Measurements from ENCODE around the gene COPB1. TPM values are rescaled to one million over a fixed set of nuclear protein-coding genes. Genes with fewer than 3 reads are reported as not detected.

Gene COPB1
- total and polyA plus RNA-seq, 9 of the 15 experiments (the other 6 are each of a cell fraction or from before 2014, with no cell fraction given), result 64.7 to 188 (median 91.6) TPM

DNA sequence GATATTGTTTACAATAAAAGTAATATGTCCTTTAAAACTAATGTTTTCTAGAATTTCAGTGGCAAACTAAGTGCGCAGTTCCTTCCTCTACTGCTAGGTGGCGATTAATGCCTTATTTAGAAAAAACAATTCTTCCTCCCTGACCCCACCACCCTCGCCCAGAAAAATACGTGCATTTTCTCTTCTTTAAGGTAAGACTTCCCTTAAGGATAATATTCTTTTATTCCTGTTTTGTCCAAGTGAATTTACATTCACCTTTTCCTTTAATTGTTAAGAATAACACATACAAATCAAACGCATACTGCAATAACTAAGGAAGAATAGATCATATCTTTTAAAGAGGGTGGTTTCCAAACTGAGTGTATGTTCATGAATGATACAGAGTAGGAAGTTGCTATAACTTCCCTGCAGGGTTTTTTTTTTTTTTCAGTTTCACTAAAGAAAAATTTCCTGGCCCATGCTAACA lies 37.6 kb upstream of the COPB1 start (continued):
- no peak for TF ChIP-seq ZBTB1 (CRISPR knock-in tag; IDR thresholded peaks at IDR 0.05; ENCODE audit: borderline replicate concordance, low read depth)
- TF ChIP-seq CHD2 (IDR thresholded peaks at IDR 0.05; ENCODE audit: low read depth, low read length), result no peak
- TF ChIP-seq, protein P1, sequence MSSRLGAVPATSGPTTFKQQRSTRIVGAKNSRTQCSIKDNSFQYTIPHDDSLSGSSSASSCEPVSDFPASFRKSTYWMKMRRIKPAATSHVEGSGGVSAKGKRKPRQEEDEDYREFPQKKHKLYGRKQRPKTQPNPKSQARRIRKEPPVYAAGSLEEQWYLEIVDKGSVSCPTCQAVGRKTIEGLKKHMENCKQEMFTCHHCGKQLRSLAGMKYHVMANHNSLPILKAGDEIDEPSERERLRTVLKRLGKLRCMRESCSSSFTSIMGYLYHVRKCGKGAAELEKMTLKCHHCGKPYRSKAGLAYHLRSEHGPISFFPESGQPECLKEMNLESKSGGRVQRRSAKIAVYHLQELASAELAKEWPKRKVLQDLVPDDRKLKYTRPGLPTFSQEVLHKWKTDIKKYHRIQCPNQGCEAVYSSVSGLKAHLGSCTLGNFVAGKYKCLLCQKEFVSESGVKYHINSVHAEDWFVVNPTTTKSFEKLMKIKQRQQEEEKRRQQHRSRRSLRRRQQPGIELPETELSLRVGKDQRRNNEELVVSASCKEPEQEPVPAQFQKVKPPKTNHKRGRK (tag; IDR thresholded peaks at IDR 0.05), result no peak
- no peak for TF ChIP-seq ZNF140 (CRISPR knock-in tag; IDR thresholded peaks at IDR 0.05)
- TF ChIP-seq, protein P2, sequence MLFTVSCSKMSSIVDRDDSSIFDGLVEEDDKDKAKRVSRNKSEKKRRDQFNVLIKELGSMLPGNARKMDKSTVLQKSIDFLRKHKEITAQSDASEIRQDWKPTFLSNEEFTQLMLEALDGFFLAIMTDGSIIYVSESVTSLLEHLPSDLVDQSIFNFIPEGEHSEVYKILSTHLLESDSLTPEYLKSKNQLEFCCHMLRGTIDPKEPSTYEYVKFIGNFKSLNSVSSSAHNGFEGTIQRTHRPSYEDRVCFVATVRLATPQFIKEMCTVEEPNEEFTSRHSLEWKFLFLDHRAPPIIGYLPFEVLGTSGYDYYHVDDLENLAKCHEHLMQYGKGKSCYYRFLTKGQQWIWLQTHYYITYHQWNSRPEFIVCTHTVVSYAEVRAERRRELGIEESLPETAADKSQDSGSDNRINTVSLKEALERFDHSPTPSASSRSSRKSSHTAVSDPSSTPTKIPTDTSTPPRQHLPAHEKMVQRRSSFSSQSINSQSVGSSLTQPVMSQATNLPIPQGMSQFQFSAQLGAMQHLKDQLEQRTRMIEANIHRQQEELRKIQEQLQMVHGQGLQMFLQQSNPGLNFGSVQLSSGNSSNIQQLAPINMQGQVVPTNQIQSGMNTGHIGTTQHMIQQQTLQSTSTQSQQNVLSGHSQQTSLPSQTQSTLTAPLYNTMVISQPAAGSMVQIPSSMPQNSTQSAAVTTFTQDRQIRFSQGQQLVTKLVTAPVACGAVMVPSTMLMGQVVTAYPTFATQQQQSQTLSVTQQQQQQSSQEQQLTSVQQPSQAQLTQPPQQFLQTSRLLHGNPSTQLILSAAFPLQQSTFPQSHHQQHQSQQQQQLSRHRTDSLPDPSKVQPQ (CRISPR knock-in tag; IDR thresholded peaks at IDR 0.05; ENCODE audit: borderline replicate concordance), result no peak
- TF ChIP-seq ZNF717 (CRISPR knock-in tag; IDR thresholded peaks at IDR 0.05), result no peak
- no peak for TF ChIP-seq HDAC6 (IDR thresholded peaks at IDR 0.05; ENCODE audit: low read depth, low read length)
- TF ChIP-seq KLF10 (CRISPR knock-in tag; IDR thresholded peaks at IDR 0.05), result no peak
- TF ChIP-seq PHB2 (IDR thresholded peaks at IDR 0.05; ENCODE audit: low read depth), result no peak
- TF ChIP-seq E2F3 (CRISPR knock-in tag; IDR thresholded peaks at IDR 0.05), result no peak
- TF ChIP-seq, protein P3, sequence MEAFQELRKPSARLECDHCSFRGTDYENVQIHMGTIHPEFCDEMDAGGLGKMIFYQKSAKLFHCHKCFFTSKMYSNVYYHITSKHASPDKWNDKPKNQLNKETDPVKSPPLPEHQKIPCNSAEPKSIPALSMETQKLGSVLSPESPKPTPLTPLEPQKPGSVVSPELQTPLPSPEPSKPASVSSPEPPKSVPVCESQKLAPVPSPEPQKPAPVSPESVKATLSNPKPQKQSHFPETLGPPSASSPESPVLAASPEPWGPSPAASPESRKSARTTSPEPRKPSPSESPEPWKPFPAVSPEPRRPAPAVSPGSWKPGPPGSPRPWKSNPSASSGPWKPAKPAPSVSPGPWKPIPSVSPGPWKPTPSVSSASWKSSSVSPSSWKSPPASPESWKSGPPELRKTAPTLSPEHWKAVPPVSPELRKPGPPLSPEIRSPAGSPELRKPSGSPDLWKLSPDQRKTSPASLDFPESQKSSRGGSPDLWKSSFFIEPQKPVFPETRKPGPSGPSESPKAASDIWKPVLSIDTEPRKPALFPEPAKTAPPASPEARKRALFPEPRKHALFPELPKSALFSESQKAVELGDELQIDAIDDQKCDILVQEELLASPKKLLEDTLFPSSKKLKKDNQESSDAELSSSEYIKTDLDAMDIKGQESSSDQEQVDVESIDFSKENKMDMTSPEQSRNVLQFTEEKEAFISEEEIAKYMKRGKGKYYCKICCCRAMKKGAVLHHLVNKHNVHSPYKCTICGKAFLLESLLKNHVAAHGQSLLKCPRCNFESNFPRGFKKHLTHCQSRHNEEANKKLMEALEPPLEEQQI (IDR thresholded peaks at IDR 0.05), result no peak
- TF ChIP-seq MAZ (CRISPR knock-in tag; conservative IDR thresholded peaks at IDR 0.05 in 1 of 2, IDR thresholded peaks at IDR 0.05 in 1 of 2), result peak in 1 of 2 experiments; percentile 43; a peak in 1 of 4 replicates
- 0 out of 2 replicates have a peak, but pooled peaks have one; percentile 50 for TF ChIP-seq SMARCA4 (IDR thresholded peaks at IDR 0.05)
- TF ChIP-seq SAFB (IDR thresholded peaks at IDR 0.05; ENCODE audit: borderline replicate concordance, low read depth, low read length), result no peak
- TF ChIP-seq ETV5 (CRISPR knock-in tag; IDR thresholded peaks at IDR 0.05; ENCODE audit: low read depth), result no peak
- TF ChIP-seq, protein P4, sequence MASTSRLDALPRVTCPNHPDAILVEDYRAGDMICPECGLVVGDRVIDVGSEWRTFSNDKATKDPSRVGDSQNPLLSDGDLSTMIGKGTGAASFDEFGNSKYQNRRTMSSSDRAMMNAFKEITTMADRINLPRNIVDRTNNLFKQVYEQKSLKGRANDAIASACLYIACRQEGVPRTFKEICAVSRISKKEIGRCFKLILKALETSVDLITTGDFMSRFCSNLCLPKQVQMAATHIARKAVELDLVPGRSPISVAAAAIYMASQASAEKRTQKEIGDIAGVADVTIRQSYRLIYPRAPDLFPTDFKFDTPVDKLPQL (IDR thresholded peaks at IDR 0.05; ENCODE audit: extremely low read depth, insufficient read length), result no peak
- TF ChIP-seq, protein P5, sequence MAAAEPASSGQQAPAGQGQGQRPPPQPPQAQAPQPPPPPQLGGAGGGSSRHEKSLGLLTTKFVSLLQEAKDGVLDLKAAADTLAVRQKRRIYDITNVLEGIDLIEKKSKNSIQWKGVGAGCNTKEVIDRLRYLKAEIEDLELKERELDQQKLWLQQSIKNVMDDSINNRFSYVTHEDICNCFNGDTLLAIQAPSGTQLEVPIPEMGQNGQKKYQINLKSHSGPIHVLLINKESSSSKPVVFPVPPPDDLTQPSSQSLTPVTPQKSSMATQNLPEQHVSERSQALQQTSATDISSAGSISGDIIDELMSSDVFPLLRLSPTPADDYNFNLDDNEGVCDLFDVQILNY (CRISPR knock-in tag; IDR thresholded peaks at IDR 0.05), result no peak
- no peak for TF ChIP-seq NONO (IDR thresholded peaks at IDR 0.05; ENCODE audit: low read depth in 2 of 2, low read length in 1 of 2)
- TF ChIP-seq ZEB2 (IDR thresholded peaks at IDR 0.05), result no peak

Measured in K562 (cell line).